ENCODE measurements around the gene CACNA2D1. TPM values are rescaled to one million over a fixed set of nuclear protein-coding genes. Genes with fewer than 3 reads are reported as not detected.
A peak's percentile ranks its signal among the peaks of the same experiment; 100 is the strongest.

CACNA2D1 gene
- total and polyA plus RNA-seq, 2 donors (not counting 1 experiment from before 2014, with no cell fraction given): 31.7 to 64.4 TPM

GRCh38 chr7:82021036-82021435 lies 422.5 kb downstream of the CACNA2D1 start:
- Histone ChIP-seq H3K4me3 (replicated peaks in 1 of 4; ENCODE audit: control extremely low read depth in 1 of 4, insufficient read depth in 1 of 4, low read depth in 3 of 4, low read length in 4 of 4) (no peak overlapping the region), H3K4me1 (ENCODE audit: control insufficient read depth, extremely low read depth, insufficient read depth, low read length) (peaks cover 2% of the 10 kb centered on the region), H3K9me3 (ENCODE audit: control insufficient read depth, insufficient read depth, low read depth, low read length) (no peaks in the 10 kb centered on the region), H3K9ac (ENCODE audit: insufficient read depth, low read length) (no peak overlapping the region), H3K27me3 (ENCODE audit: control insufficient read depth, insufficient read depth, low read length) (no peaks in the 10 kb centered on the region), H3K36me3 (ENCODE audit: control insufficient read depth, insufficient read depth, low read length) (no peaks in the 10 kb centered on the region), H4K20me1 (ENCODE audit: control insufficient read depth, extremely low read depth, insufficient read depth, low read length) (no peaks in the 10 kb centered on the region), H3K79me2 (ENCODE audit: control insufficient read depth, insufficient read depth, low read length) (no peaks in the 10 kb centered on the region), H2AFZ (ENCODE audit: low read length) (no peak overlapping the region), H3K4me2 (ENCODE audit: extremely low read depth, insufficient read depth, low read length) (no peak overlapping the region), H3K27ac (ENCODE audit: insufficient read depth, low read length) (no peak overlapping the region)
- DNase-seq (ENCODE audit: low read depth in 2 of 2): no peak
- TF ChIP-seq CTCF (conservative IDR thresholded peaks at IDR 0.05 in 1 of 2, IDR thresholded peaks at IDR 0.05 in 1 of 2; ENCODE audit: low read depth in 1 of 2, low read length in 2 of 2): no peak
- TF ChIP-seq EZH2 (IDR thresholded peaks at IDR 0.05; ENCODE audit: low read length, missing control alignments): no peak

GRCh38 chr7:82019551-82020475 lies 423.8 kb downstream of the CACNA2D1 start:
- Histone ChIP-seq H3K27ac (ENCODE audit: insufficient read depth, low read length) (no peak overlapping the region), H3K4me3 (replicated peaks in 1 of 4; ENCODE audit: control extremely low read depth in 1 of 4, insufficient read depth in 1 of 4, low read depth in 3 of 4, low read length in 4 of 4) (no peak overlapping the region), H3K9me3 (ENCODE audit: control insufficient read depth, insufficient read depth, low read depth, low read length) (no peaks in the 10 kb centered on the region), H2AFZ (ENCODE audit: low read length) (no peak overlapping the region), H4K20me1 (ENCODE audit: control insufficient read depth, extremely low read depth, insufficient read depth, low read length) (no peaks in the 10 kb centered on the region), H3K27me3 (ENCODE audit: control insufficient read depth, insufficient read depth, low read length) (no peaks in the 10 kb centered on the region), H3K79me2 (ENCODE audit: control insufficient read depth, insufficient read depth, low read length) (no peaks in the 10 kb centered on the region), H3K36me3 (ENCODE audit: control insufficient read depth, insufficient read depth, low read length) (no peaks in the 10 kb centered on the region), H3K4me2 (ENCODE audit: extremely low read depth, insufficient read depth, low read length) (no peak overlapping the region), H3K4me1 (ENCODE audit: control insufficient read depth, extremely low read depth, insufficient read depth, low read length) (peaks cover 5% of the 10 kb centered on the region), H3K9ac (ENCODE audit: insufficient read depth, low read length) (no peak overlapping the region)
- no peak for TF ChIP-seq CTCF (conservative IDR thresholded peaks at IDR 0.05 in 1 of 2, IDR thresholded peaks at IDR 0.05 in 1 of 2; ENCODE audit: low read depth in 1 of 2, low read length in 2 of 2)
- no peak for TF ChIP-seq EZH2 (IDR thresholded peaks at IDR 0.05; ENCODE audit: low read length, missing control alignments)
- peak in 1 of 2 donors; percentile 54 for DNase-seq (ENCODE audit: low read depth in 2 of 2)

GRCh38 chr7:82018226-82018625 lies 425.4 kb downstream of the CACNA2D1 start:
- Histone ChIP-seq H3K4me1 (ENCODE audit: control insufficient read depth, extremely low read depth, insufficient read depth, low read length) (peaks cover 5% of the 10 kb centered on the region), H3K36me3 (ENCODE audit: control insufficient read depth, insufficient read depth, low read length) (no peaks in the 10 kb centered on the region), H3K9ac (ENCODE audit: insufficient read depth, low read length) (no peak overlapping the region), H3K9me3 (ENCODE audit: control insufficient read depth, insufficient read depth, low read depth, low read length) (no peaks in the 10 kb centered on the region), H2AFZ (ENCODE audit: low read length) (no peak overlapping the region), H3K27ac (ENCODE audit: insufficient read depth, low read length) (no peak overlapping the region), H3K4me2 (ENCODE audit: extremely low read depth, insufficient read depth, low read length) (no peak overlapping the region), H3K4me3 (replicated peaks in 1 of 4; ENCODE audit: control extremely low read depth in 1 of 4, insufficient read depth in 1 of 4, low read depth in 3 of 4, low read length in 4 of 4) (no peak overlapping the region), H3K27me3 (ENCODE audit: control insufficient read depth, insufficient read depth, low read length) (no peaks in the 10 kb centered on the region), H4K20me1 (ENCODE audit: control insufficient read depth, extremely low read depth, insufficient read depth, low read length) (no peaks in the 10 kb centered on the region), H3K79me2 (ENCODE audit: control insufficient read depth, insufficient read depth, low read length) (no peaks in the 10 kb centered on the region)
- TF ChIP-seq CTCF (conservative IDR thresholded peaks at IDR 0.05 in 1 of 2, IDR thresholded peaks at IDR 0.05 in 1 of 2; ENCODE audit: low read depth in 1 of 2, low read length in 2 of 2) (no peak), EZH2 (IDR thresholded peaks at IDR 0.05; ENCODE audit: low read length, missing control alignments) (no peak)
- peak in 1 of 2 donors; percentile 67 for DNase-seq (ENCODE audit: low read depth in 2 of 2)

Data from fibroblast of lung (primary cell).